Liver (tissue), 9 donors: Measurements from ENCODE around the gene MICU1. TPM values are rescaled to one million over a fixed set of nuclear protein-coding genes. Genes with fewer than 3 reads are reported as not detected.

Experiments used
- DNase-seq: peaks from one replicate; pipeline ENCODE4 v3.0.0-alpha.2; 2017; ENCODE audit warnings: low spot score
- H3K27ac ChIP-seq, 2 donors: one replicate each; pipeline ENCODE4 v1.7.0; 2013; ENCODE audit warnings: inconsistent platforms in 2 of 2, low read length in 2 of 2, control low read depth in 1 of 2, low read depth in 1 of 2, mild to moderate bottlenecking in 1 of 2
- H3K27me3 ChIP-seq, 4 donors: one replicate each; pipeline versions ENCODE4 v1.6.1 to v1.7.0; 2013; ENCODE audit warnings: low read length in 3 of 4, inconsistent platforms in 1 of 4, mild to moderate bottlenecking in 1 of 4, moderate library complexity in 1 of 4; ENCODE audit not compliant: control insufficient read depth in 4 of 4, insufficient read depth in 4 of 4
- H3K36me3 ChIP-seq, 4 donors: one replicate each; pipeline versions ENCODE4 v1.6.1 to v1.7.0; 2013; ENCODE audit warnings: low read length in 3 of 4, mild to moderate bottlenecking in 3 of 4, low read depth in 1 of 4, moderate library complexity in 1 of 4; ENCODE audit not compliant: control insufficient read depth in 4 of 4, insufficient read depth in 3 of 4
- H3K4me1 ChIP-seq, 4 donors: one replicate each; pipeline versions ENCODE4 v1.6.1 to v1.7.0; 2013; ENCODE audit warnings: low read length in 3 of 4, mild to moderate bottlenecking in 3 of 4, moderate library complexity in 1 of 4; ENCODE audit not compliant: control insufficient read depth in 4 of 4, insufficient read depth in 4 of 4
- H3K4me3 ChIP-seq, 3 donors: one replicate each; pipeline versions ENCODE4 v1.6.1 to v1.7.0; 2013; ENCODE audit warnings: low read length in 3 of 3, control low read depth in 1 of 3, low read depth in 1 of 3, mild to moderate bottlenecking in 1 of 3
- H3K9ac ChIP-seq, 2 donors: one replicate each; pipeline ENCODE4 v1.7.0; 2013; ENCODE audit warnings: low read length in 2 of 2, mild to moderate bottlenecking in 2 of 2, moderate library complexity in 2 of 2, control low read depth in 1 of 2, low read depth in 1 of 2
- H3K9me3 ChIP-seq, 4 donors: one replicate each; pipeline versions ENCODE4 v1.6.1 to v1.7.0; 2013; ENCODE audit warnings: low read length in 3 of 4; ENCODE audit not compliant: control insufficient read depth in 4 of 4
- CTCF ChIP-seq: fragments of 150-350 bp; IDR thresholded peaks from 2 replicates; pipeline ENCODE4 v1.5.1; 2017; ENCODE audit warnings: improper control_type of control experiment, low read depth, low read length; ENCODE audit not compliant: missing input control
- EGR1 ChIP-seq, 2 donors: IDR thresholded peaks; 2 replicates each; pipeline ENCODE4 v1.6.1; 2016 to 2018; ENCODE audit warnings: antibody characterized with exemption in 2 of 2, low read depth in 2 of 2
- FOXA1 ChIP-seq: IDR thresholded peaks from 2 replicates; pipeline ENCODE4 v1.6.1; 2016; ENCODE audit warnings: antibody characterized with exemption
- FOXA2 ChIP-seq: IDR thresholded peaks from 2 replicates; pipeline ENCODE4 v1.6.1; 2016; ENCODE audit warnings: antibody characterized with exemption
- GABPA ChIP-seq, 2 donors: IDR thresholded peaks in 1 of 2; conservative IDR thresholded peaks in 1 of 2; 2 replicates each; pipeline ENCODE4 v1.6.1; 2016; ENCODE audit warnings: antibody characterized with exemption in 2 of 2, mild to moderate bottlenecking in 1 of 2, moderate library complexity in 1 of 2
- HNF4A ChIP-seq, 2 donors: conservative IDR thresholded peaks; 2 replicates each; pipeline ENCODE4 v1.6.1; 2016; ENCODE audit warnings: antibody characterized with exemption in 2 of 2, mild to moderate bottlenecking in 2 of 2
- HNF4G ChIP-seq: IDR thresholded peaks from 2 replicates; pipeline ENCODE4 v1.6.1; 2016; ENCODE audit warnings: antibody characterized with exemption
- JUND ChIP-seq, 2 donors: IDR thresholded peaks; 2 replicates each; pipeline ENCODE4 v1.6.1; 2016; ENCODE audit warnings: antibody characterized with exemption in 2 of 2
- NR2F2 ChIP-seq: IDR thresholded peaks from 2 replicates; pipeline ENCODE4 v1.6.1; 2016; ENCODE audit warnings: antibody characterized with exemption
- RAD21 ChIP-seq, 2 donors: IDR thresholded peaks; 2 replicates each; pipeline ENCODE4 v1.6.1; 2016; ENCODE audit warnings: antibody characterized with exemption in 2 of 2, mild to moderate bottlenecking in 2 of 2
- RXRA ChIP-seq, 2 donors: IDR thresholded peaks; 2 replicates each; pipeline ENCODE4 v1.6.1; 2017 to 2018; ENCODE audit warnings: antibody characterized with exemption in 2 of 2, mild to moderate bottlenecking in 1 of 2
- SP1 ChIP-seq: IDR thresholded peaks from 2 replicates; pipeline ENCODE4 v1.6.1; 2018; ENCODE audit warnings: antibody characterized with exemption, mild to moderate bottlenecking
- TAF1 ChIP-seq: conservative IDR thresholded peaks from 2 replicates; pipeline ENCODE4 v1.6.1; 2016; ENCODE audit warnings: antibody characterized with exemption, mild to moderate bottlenecking
- YY1 ChIP-seq: IDR thresholded peaks from 2 replicates; pipeline ENCODE4 v1.6.1; 2016; ENCODE audit warnings: antibody characterized with exemption, mild to moderate bottlenecking
- WGBS: extraction: QIAGEN DNeasy Blood & Tissue Kit; methylation state at CpG from one replicate; pipeline ENCODE4 v1.1.7; 2013; 5-methylcytosine and 5-hydroxymethylcytosine counted together
- polyA plus RNA-seq, 2 donors: library from polyadenylated mRNA; stranded (reverse) in 1 of 2; unstranded in 1 of 2; fragments of 200-250 nt in 1 of 2; fragments of >200 nt in 1 of 2; fragmentation: Nextera tagmentation in 1 of 2; extraction: Ambion mirVana in 1 of 2; gene quantifications; one replicate each; pipeline versions ENCODE4 v1.2.1 to v1.2.3, GENCODE V29; 2013 to 2015
- total RNA-seq, 2 donors: library from RNA; depleted of rRNA; stranded (reverse); fragments of >200 nt; gene quantifications; one replicate each; pipeline ENCODE4 v1.2.3, GENCODE V29; 2014
- TF ChIP-seq, protein P1 (sequence below): IDR thresholded peaks from 2 replicates; pipeline ENCODE4 v1.6.1; 2016; ENCODE audit warnings: antibody characterized with exemption
- TF ChIP-seq, protein P2 (sequence below): IDR thresholded peaks from 2 replicates; pipeline ENCODE4 v1.6.1; 2016; ENCODE audit warnings: antibody characterized with exemption
- TF ChIP-seq, protein P3 (sequence below): IDR thresholded peaks from 2 replicates; pipeline ENCODE4 v1.6.1; 2016; ENCODE audit warnings: antibody characterized with exemption, mild to moderate bottlenecking
- TF ChIP-seq, protein P4 (sequence below): IDR thresholded peaks from 2 replicates; pipeline ENCODE4 v1.6.1; 2016; ENCODE audit warnings: antibody characterized with exemption
- donor health status: healthy.
- donor health status: healthy.
- donor health status: healthy.
- donor health status: healthy.
- donor health status: healthy.

Gene MICU1
- total and polyA plus RNA-seq, 4 donors, result 26.4 to 47.4 (median 32.1) TPM

GRCh38 chr10:72389716-72390115, 236.2 kb downstream of the MICU1 start:
- Histone ChIP-seq H3K9ac (no peak overlapping the region), H3K4me3 (no peak overlapping the region), H3K9me3 (no peaks in the 10 kb centered on the region), H3K36me3 (peaks cover 1 to 26% (median 13%) of the 10 kb centered on the region in 4 donors), H3K4me1 (no peaks in the 10 kb centered on the region), H3K27me3 (no peaks in the 10 kb centered on the region), H3K27ac (no peak overlapping the region)
- TF ChIP-seq, protein P1, sequence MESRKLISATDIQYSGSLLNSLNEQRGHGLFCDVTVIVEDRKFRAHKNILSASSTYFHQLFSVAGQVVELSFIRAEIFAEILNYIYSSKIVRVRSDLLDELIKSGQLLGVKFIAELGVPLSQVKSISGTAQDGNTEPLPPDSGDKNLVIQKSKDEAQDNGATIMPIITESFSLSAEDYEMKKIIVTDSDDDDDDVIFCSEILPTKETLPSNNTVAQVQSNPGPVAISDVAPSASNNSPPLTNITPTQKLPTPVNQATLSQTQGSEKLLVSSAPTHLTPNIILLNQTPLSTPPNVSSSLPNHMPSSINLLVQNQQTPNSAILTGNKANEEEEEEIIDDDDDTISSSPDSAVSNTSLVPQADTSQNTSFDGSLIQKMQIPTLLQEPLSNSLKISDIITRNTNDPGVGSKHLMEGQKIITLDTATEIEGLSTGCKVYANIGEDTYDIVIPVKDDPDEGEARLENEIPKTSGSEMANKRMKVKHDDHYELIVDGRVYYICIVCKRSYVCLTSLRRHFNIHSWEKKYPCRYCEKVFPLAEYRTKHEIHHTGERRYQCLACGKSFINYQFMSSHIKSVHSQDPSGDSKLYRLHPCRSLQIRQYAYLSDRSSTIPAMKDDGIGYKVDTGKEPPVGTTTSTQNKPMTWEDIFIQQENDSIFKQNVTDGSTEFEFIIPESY, result no peak
- TF ChIP-seq TAF1 (no peak), EGR1 (IDR thresholded peaks at IDR 0.05; ENCODE audit: low read depth in 2 of 2) (no peak), CTCF (no peak), GABPA (IDR thresholded peaks at IDR 0.05 in 1 of 2, conservative IDR thresholded peaks at IDR 0.05 in 1 of 2) (no peak), FOXA2 (no peak), HNF4G (no peak), NR2F2 (no peak), JUND (IDR thresholded peaks at IDR 0.05) (no peak), SP1 (no peak), YY1 (no peak), RAD21 (IDR thresholded peaks at IDR 0.05) (no peak), RXRA (IDR thresholded peaks at IDR 0.05) (no peak), HNF4A (conservative IDR thresholded peaks at IDR 0.05) (no peak), FOXA1 (no peak)
- TF ChIP-seq, protein P2, sequence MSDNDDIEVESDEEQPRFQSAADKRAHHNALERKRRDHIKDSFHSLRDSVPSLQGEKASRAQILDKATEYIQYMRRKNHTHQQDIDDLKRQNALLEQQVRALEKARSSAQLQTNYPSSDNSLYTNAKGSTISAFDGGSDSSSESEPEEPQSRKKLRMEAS, result no peak
- TF ChIP-seq, protein P3, sequence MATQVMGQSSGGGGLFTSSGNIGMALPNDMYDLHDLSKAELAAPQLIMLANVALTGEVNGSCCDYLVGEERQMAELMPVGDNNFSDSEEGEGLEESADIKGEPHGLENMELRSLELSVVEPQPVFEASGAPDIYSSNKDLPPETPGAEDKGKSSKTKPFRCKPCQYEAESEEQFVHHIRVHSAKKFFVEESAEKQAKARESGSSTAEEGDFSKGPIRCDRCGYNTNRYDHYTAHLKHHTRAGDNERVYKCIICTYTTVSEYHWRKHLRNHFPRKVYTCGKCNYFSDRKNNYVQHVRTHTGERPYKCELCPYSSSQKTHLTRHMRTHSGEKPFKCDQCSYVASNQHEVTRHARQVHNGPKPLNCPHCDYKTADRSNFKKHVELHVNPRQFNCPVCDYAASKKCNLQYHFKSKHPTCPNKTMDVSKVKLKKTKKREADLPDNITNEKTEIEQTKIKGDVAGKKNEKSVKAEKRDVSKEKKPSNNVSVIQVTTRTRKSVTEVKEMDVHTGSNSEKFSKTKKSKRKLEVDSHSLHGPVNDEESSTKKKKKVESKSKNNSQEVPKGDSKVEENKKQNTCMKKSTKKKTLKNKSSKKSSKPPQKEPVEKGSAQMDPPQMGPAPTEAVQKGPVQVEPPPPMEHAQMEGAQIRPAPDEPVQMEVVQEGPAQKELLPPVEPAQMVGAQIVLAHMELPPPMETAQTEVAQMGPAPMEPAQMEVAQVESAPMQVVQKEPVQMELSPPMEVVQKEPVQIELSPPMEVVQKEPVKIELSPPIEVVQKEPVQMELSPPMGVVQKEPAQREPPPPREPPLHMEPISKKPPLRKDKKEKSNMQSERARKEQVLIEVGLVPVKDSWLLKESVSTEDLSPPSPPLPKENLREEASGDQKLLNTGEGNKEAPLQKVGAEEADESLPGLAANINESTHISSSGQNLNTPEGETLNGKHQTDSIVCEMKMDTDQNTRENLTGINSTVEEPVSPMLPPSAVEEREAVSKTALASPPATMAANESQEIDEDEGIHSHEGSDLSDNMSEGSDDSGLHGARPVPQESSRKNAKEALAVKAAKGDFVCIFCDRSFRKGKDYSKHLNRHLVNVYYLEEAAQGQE, result no peak
- WGBS, result 97% methylated on average over 5 of the region's 5 CpGs
- DNase-seq, result no peak

- 96% methylated on average over 1 of the region's 1 CpG for WGBS
- TF ChIP-seq FOXA2, result no peak
- TF ChIP-seq, protein P4, sequence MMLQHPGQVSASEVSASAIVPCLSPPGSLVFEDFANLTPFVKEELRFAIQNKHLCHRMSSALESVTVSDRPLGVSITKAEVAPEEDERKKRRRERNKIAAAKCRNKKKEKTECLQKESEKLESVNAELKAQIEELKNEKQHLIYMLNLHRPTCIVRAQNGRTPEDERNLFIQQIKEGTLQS, result no peak
- TF ChIP-seq NR2F2, result no peak
- no peak for TF ChIP-seq HNF4G
- TF ChIP-seq RAD21 (IDR thresholded peaks at IDR 0.05), result no peak
- TF ChIP-seq, protein P1, result no peak
- no peak for TF ChIP-seq RXRA (IDR thresholded peaks at IDR 0.05)
- TF ChIP-seq HNF4A (conservative IDR thresholded peaks at IDR 0.05), result no peak
- Histone ChIP-seq H3K27ac (no peak overlapping the region), H3K36me3 (peaks cover 1 to 20% (median 13%) of the 10 kb centered on the region in 4 donors), H3K27me3 (no peaks in the 10 kb centered on the region), H3K4me3 (no peak overlapping the region), H3K9me3 (no peaks in the 10 kb centered on the region), H3K9ac (no peak overlapping the region), H3K4me1 (no peaks in the 10 kb centered on the region)
- no peak for DNase-seq
These were observed 236.9 kb downstream of the MICU1 start for GRCh38 chr10:72389014-72389413.
